C4-2B (cell line): ENCODE measurements around the gene REL.

ENCODE experiments used
- H3K27ac ChIP-seq: fragments of 450-650 bp; 2 replicates; pipeline ENCODE4 v1.5.1; 2017
- ZFX ChIP-seq: fragments of 450-650 bp; IDR thresholded peaks from 2 replicates; pipeline ENCODE4 v1.6.1; 2017
- TF ChIP-seq, protein P1 (sequence below): fragments of 450-650 bp; conservative IDR thresholded peaks from 2 replicates; pipeline ENCODE4 v1.5.1; 2017; ENCODE audit warnings: mild to moderate bottlenecking

Gene REL

GRCh38 chr2:60965499-60965785 lies 84.1 kb downstream of the REL start:
- H3K27ac ChIP-seq: no peak overlapping the region
- TF ChIP-seq ZFX: no peak
- TF ChIP-seq, protein P1, sequence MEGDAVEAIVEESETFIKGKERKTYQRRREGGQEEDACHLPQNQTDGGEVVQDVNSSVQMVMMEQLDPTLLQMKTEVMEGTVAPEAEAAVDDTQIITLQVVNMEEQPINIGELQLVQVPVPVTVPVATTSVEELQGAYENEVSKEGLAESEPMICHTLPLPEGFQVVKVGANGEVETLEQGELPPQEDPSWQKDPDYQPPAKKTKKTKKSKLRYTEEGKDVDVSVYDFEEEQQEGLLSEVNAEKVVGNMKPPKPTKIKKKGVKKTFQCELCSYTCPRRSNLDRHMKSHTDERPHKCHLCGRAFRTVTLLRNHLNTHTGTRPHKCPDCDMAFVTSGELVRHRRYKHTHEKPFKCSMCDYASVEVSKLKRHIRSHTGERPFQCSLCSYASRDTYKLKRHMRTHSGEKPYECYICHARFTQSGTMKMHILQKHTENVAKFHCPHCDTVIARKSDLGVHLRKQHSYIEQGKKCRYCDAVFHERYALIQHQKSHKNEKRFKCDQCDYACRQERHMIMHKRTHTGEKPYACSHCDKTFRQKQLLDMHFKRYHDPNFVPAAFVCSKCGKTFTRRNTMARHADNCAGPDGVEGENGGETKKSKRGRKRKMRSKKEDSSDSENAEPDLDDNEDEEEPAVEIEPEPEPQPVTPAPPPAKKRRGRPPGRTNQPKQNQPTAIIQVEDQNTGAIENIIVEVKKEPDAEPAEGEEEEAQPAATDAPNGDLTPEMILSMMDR: no peak

GRCh38 chr2:60966507-60967405 lies 85.4 kb downstream of the REL start:
- TF ChIP-seq, protein P1: no peak
- no peak for TF ChIP-seq ZFX
- no peak overlapping the region for H3K27ac ChIP-seq

GRCh38 chr2:60972889-60973656 lies 91.7 kb downstream of the REL start:
- TF ChIP-seq, protein P1: no peak
- TF ChIP-seq ZFX: no peak

GRCh38 chr2:60973705-60974104 lies 92.3 kb downstream of the REL start:
- no peak for TF ChIP-seq ZFX
- TF ChIP-seq, protein P1: no peak
- H3K27ac ChIP-seq: no peak overlapping the region

More at GRCh38 chr2:60972889-60973656, 91.7 kb downstream of the REL start:
- no peak overlapping the region for H3K27ac ChIP-seq

DNA sequence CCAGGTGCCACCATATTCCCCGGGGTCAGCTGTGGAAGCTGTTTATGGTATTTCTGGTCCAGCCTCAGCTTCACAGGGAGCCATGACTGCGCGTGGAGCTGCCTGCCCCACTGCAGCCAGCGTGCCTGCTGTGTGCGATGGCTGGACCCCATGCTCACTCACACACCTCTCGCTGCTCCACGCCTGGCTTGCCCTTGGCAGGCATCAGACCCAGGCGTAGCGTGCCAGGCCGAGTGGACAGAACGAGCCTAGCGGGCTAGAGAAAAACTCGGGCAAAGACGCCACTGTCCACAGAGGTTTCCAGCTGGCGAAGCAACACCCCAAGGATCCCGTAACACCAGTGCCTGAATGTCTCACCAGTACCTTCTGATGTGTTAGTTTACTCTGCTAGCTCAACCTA lies 93.3 kb downstream of the REL start:
- H3K27ac ChIP-seq: no peak overlapping the region
- no peak for TF ChIP-seq ZFX
- TF ChIP-seq, protein P1: no peak
